ENCODE data around the gene CLTCL1.
A peak's percentile ranks its signal among the peaks of the same experiment; 100 is the strongest.

CLTCL1 gene

GRCh38 chr22:19149047-19149883, 142.3 kb downstream of the CLTCL1 start:
- DNase-seq = peak; percentile 51

GRCh38 chr22:19148417-19149046, 143.0 kb downstream of the CLTCL1 start:
- no peak for DNase-seq

- DNase-seq = no peak
Observed at GRCh38 chr22:19147195-19147780, 144.2 kb downstream of the CLTCL1 start.

- no peak for DNase-seq
Observed at GRCh38 chr22:19146215-19146968, 145.1 kb downstream of the CLTCL1 start.

- DNase-seq = peak; percentile 42
Observed at GRCh38 chr22:19143967-19144400, 147.5 kb downstream of the CLTCL1 start.

- DNase-seq = no peak
Observed at GRCh38 chr22:19143212-19143611, 148.3 kb downstream of the CLTCL1 start.

GRCh38 chr22:19142394-19142793, 149.1 kb downstream of the CLTCL1 start:
- no peak for DNase-seq

GRCh38 chr22:19139974-19140373, 151.5 kb downstream of the CLTCL1 start:
- DNase-seq = no peak

GRCh38 chr22:19139001-19139356, 152.5 kb downstream of the CLTCL1 start:
- no peak for DNase-seq

GRCh38 chr22:19138217-19139000, 153.1 kb downstream of the CLTCL1 start:
- DNase-seq = no peak

GRCh38 chr22:19137384-19138216, 153.9 kb downstream of the CLTCL1 start:
- no peak for DNase-seq

GRCh38 chr22:19136915-19137314, 154.6 kb downstream of the CLTCL1 start:
- no peak for DNase-seq

GRCh38 chr22:19134874-19135273, 156.6 kb downstream of the CLTCL1 start:
- no peak for DNase-seq

GRCh38 chr22:19134176-19134831, 157.2 kb downstream of the CLTCL1 start:
- DNase-seq = no peak

GRCh38 chr22:19133561-19133960, 158.0 kb downstream of the CLTCL1 start:
- no peak for DNase-seq

GRCh38 chr22:19132693-19133400, 158.7 kb downstream of the CLTCL1 start:
- no peak for DNase-seq

GRCh38 chr22:19132153-19132552, 159.4 kb downstream of the CLTCL1 start:
- DNase-seq = no peak

GRCh38 chr22:19131685-19132015, 159.9 kb downstream of the CLTCL1 start:
- no peak for DNase-seq

GRCh38 chr22:19130959-19131684, 160.4 kb downstream of the CLTCL1 start, which contains the start of gene TSSK2:
Gene TSSK2 (plus strand): TSS chr22:19131308. CDS start chr22:19131400, 92 bp downstream.
- no peak for DNase-seq

GRCh38 chr22:19129871-19130270, 161.6 kb downstream of the CLTCL1 start:
- no peak for DNase-seq
